AG04449 (cell line): ENCODE measurements around the gene TADA3.
A peak's percentile ranks its signal among the peaks of the same experiment; 100 is the strongest.

Experiments used
- CTCF ChIA-PET: fragments of 350-600 bp; formaldehyde crosslinking; extraction: SDS; loops from one replicate; lab custom pipeline; 2021; ENCODE audit warnings: antibody characterized with exemption; lab: Yijun Ruan, JAX
- POLR2A ChIA-PET: fragments of 400-600, 350-600 bp; formaldehyde crosslinking; extraction: SDS; loops from one replicate; lab custom pipeline; 2020; ENCODE audit warnings: antibody characterized with exemption, inconsistent platforms; lab: Yijun Ruan, JAX
- DNase-seq: peaks from one replicate; pipeline ENCODE4 v3.0.0-alpha.2; 2010; ENCODE audit warnings: low read depth, low spot score
- H3K4me3 ChIP-seq: 2 replicates; pipeline ENCODE4 v1.5.1; 2011; ENCODE audit warnings: low read depth, mild to moderate bottlenecking, control low read depth, low read length
- TF ChIP-seq, protein P1 (sequence below): IDR thresholded peaks from one replicate; pipeline ENCODE4 v1.5.1; 2011; ENCODE audit warnings: mild to moderate bottlenecking, moderate library complexity, low read length, control low read depth, inconsistent platforms; ENCODE audit not compliant: insufficient read depth; ENCODE audit errors: missing control alignments

Gene TADA3

GRCh38 chr3:9736831-9737230 is 55.4 kb downstream of the TADA3 start:
- ChIA-PET CTCF (interaction anchor here (2.1 kb wide), 1 partner anchor 13 kb away, joined by 8 read pairs; the partner anchor contains the start of gene OGG1), POLR2A (no interaction called here)
- H3K4me3 ChIP-seq: no peak overlapping the region
- DNase-seq: no peak
- TF ChIP-seq, protein P1, sequence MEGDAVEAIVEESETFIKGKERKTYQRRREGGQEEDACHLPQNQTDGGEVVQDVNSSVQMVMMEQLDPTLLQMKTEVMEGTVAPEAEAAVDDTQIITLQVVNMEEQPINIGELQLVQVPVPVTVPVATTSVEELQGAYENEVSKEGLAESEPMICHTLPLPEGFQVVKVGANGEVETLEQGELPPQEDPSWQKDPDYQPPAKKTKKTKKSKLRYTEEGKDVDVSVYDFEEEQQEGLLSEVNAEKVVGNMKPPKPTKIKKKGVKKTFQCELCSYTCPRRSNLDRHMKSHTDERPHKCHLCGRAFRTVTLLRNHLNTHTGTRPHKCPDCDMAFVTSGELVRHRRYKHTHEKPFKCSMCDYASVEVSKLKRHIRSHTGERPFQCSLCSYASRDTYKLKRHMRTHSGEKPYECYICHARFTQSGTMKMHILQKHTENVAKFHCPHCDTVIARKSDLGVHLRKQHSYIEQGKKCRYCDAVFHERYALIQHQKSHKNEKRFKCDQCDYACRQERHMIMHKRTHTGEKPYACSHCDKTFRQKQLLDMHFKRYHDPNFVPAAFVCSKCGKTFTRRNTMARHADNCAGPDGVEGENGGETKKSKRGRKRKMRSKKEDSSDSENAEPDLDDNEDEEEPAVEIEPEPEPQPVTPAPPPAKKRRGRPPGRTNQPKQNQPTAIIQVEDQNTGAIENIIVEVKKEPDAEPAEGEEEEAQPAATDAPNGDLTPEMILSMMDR: no peak

DNA sequence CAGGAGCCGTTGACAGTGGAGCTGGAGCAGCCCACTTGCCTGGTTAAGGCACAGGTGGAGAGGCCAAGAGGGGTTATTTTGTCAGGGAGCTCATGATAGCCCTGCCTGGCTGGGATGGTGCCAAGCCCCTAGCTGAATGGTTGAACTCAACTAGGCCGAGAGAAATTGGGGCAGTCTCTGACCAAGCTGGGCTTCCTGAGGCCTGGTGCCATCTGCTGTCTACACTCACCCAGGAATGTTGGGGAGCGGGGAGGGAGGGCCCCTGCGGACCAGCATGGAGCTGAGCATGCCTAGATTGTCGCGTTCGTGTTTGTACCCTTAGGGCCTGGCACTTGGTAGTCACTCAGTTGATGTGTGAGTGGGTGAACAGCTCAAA is 59.5 kb downstream of the TADA3 start:
- CTCF ChIA-PET: interaction anchor here (0.9 to 3.7 kb wide), 9 partner anchors 9 to 379 kb away, joined by 3 to 18 read pairs (median 5); partner anchors contain the start of gene OGG1
- DNase-seq: no peak
- TF ChIP-seq, protein P1: no peak
- POLR2A ChIA-PET: interaction anchor here (2.4 to 3.7 kb wide), 2 partner anchors 17 to 60 kb away, joined by 9 to 24 read pairs; partner anchors contain the start of genes ARPC4, OGG1 and TADA3
- peak overlapping the region; percentile 89 for H3K4me3 ChIP-seq

DNA sequence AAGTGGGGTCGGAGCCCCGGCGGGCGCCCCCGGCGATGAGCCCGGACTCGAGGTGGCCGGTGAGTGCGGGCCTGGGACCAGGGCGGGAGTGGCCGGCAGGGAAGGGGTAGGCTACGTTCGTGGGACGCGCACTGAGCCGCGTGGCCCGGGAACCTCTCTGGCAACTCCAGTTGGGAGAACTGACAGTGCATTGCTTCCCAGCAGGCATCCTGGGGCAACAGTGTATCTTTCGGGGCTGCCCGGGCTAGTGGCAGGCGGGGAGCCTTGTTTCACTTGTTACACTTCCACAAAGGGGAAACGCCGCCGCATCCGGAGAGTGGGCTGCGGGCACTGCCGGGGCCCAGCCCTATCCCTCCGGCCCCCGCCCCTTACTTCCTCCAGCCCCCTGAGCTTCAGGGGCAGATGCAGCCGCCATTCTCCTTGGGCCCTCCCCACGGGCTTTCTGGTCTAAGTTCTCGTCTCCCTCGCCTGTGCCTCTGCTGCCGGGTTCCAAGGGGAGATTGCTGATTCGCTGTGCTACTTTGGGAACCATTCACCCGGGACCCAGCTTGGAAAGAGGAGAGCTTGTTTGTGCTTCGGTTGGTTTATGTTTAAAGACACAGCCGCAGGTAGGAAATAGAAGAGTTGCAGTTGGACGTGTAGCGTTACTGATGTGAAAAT is 60.1 kb downstream of the TADA3 start:
- no peak for DNase-seq
- CTCF ChIA-PET: interaction anchor here (0.9 to 3.7 kb wide), 10 partner anchors 10 to 379 kb away, joined by 3 to 18 read pairs (median 4); partner anchors contain the start of gene OGG1
- H3K4me3 ChIP-seq: peak overlapping the region; percentile 89
- POLR2A ChIA-PET: interaction anchor here (1.1 to 3.7 kb wide), 3 partner anchors 13 to 60 kb away, joined by 5 to 24 read pairs (median 9); partner anchors contain the start of genes ARPC4, OGG1 and TADA3
- TF ChIP-seq, protein P1: no peak

GRCh38 chr3:9731206-9732079 is 60.8 kb downstream of the TADA3 start, which contains the start of gene BRPF1:
Gene BRPF1, plus strand, starts transcription at chr3:9731735. Its CDS starts 2,406 bp downstream, at chr3:9734141.
- peak; percentile 92 for DNase-seq
- peak within 1 kb of the TSS; percentile 89 for H3K4me3 ChIP-seq
- POLR2A ChIA-PET: interaction anchor here (1.1 to 3.7 kb wide), 4 partner anchors 14 to 61 kb away, joined by 3 to 24 read pairs (median 7); partner anchors contain the start of genes ARPC4, OGG1 and TADA3
- TF ChIP-seq, protein P1: peak; percentile 51
- CTCF ChIA-PET: interaction anchor here (1.4 to 3.7 kb wide), 8 partner anchors 10 to 378 kb away, joined by 3 to 18 read pairs (median 6); partner anchors contain the start of gene OGG1

- CTCF ChIA-PET: interaction anchor here (1.4 to 3.7 kb wide), 7 partner anchors 10 to 377 kb away, joined by 3 to 18 read pairs (median 6); partner anchors contain the start of gene OGG1
- H3K4me3 ChIP-seq: peak overlapping the region; percentile 68
- TF ChIP-seq, protein P1: no peak
- DNase-seq: no peak
- POLR2A ChIA-PET: interaction anchor here (1.2 to 3.7 kb wide), 3 partner anchors 15 to 62 kb away, joined by 3 to 24 read pairs (median 9); partner anchors contain the start of genes ARPC4, OGG1 and TADA3
Observed at GRCh38 chr3:9730657-9731205, 61.5 kb downstream of the TADA3 start.
